ENCODE data around the gene METAP1D. TPM values are rescaled to one million over a fixed set of nuclear protein-coding genes. Genes with fewer than 3 reads are reported as not detected.
"Not testable (repeated sequence)": the region's sequence is repeated elsewhere in the genome, so short reads cannot be mapped to it uniquely, and the experiment has no call there.

METAP1D gene
- total RNA-seq, 1 donor from 2014 or later, result 8.3 TPM

- H3K27ac Mint-ChIP-seq, result no peak overlapping the region
- no peaks in the 10 kb centered on the region for H3K9me3 Mint-ChIP-seq (ENCODE audit: low read depth)
- peaks cover 3% of the 10 kb centered on the region for H3K36me3 Mint-ChIP-seq (ENCODE audit: insufficient read depth)
- DNase-seq (ENCODE audit: low spot score, unreplicated experiment), result no peak
- TF ChIP-seq CTCF (IDR thresholded peaks at IDR 0.05; ENCODE audit: unreplicated experiment), result no peak
- peaks cover 4% of the 10 kb centered on the region for H3K4me1 Mint-ChIP-seq (ENCODE audit: low read depth)
- H3K27me3 Mint-ChIP-seq, result peaks cover 31% of the 10 kb centered on the region
- H3K4me3 Mint-ChIP-seq (ENCODE audit: low read depth), result no peak overlapping the region
Observed at GRCh38 chr2:172065111-172065510, 65.4 kb downstream of the METAP1D start.

- Mint-ChIP-seq H3K9me3 (ENCODE audit: low read depth) (no peaks in the 10 kb centered on the region), H3K4me1 (ENCODE audit: low read depth) (peaks cover 4% of the 10 kb centered on the region), H3K27me3 (peaks cover 44% of the 10 kb centered on the region), H3K4me3 (ENCODE audit: low read depth) (no peak overlapping the region), H3K36me3 (ENCODE audit: insufficient read depth) (peaks cover 3% of the 10 kb centered on the region), H3K27ac (no peak overlapping the region)
- no peak for DNase-seq (ENCODE audit: low spot score, unreplicated experiment)
- no peak for TF ChIP-seq CTCF (IDR thresholded peaks at IDR 0.05; ENCODE audit: unreplicated experiment)
Observed at GRCh38 chr2:172066394-172066886, 66.7 kb downstream of the METAP1D start.

- not testable (repeated sequence) for H3K4me1 Mint-ChIP-seq (ENCODE audit: low read depth); H3K27ac Mint-ChIP-seq
- H3K27me3 Mint-ChIP-seq, result peaks cover 51% of the 10 kb centered on the region
Observed at GRCh38 chr2:172067905-172068304, 68.2 kb downstream of the METAP1D start.

GRCh38 chr2:172070936-172071335 lies 71.2 kb downstream of the METAP1D start:
- no peaks in the 10 kb centered on the region for H3K9me3 Mint-ChIP-seq (ENCODE audit: low read depth)
- DNase-seq (ENCODE audit: low spot score, unreplicated experiment), result no peak
- H3K27me3 Mint-ChIP-seq, result peaks cover 65% of the 10 kb centered on the region
- H3K27ac Mint-ChIP-seq, result no peak overlapping the region
- H3K36me3 Mint-ChIP-seq (ENCODE audit: insufficient read depth), result peaks cover 1% of the 10 kb centered on the region
- no peak overlapping the region for H3K4me3 Mint-ChIP-seq (ENCODE audit: low read depth)
- peaks cover 15% of the 10 kb centered on the region for H3K4me1 Mint-ChIP-seq (ENCODE audit: low read depth)
- no peak for TF ChIP-seq CTCF (IDR thresholded peaks at IDR 0.05; ENCODE audit: unreplicated experiment)

More at GRCh38 chr2:172067905-172068304, 68.2 kb downstream of the METAP1D start:
- H3K4me3 Mint-ChIP-seq (ENCODE audit: low read depth); DNase-seq (ENCODE audit: low spot score, unreplicated experiment); H3K9me3 Mint-ChIP-seq (ENCODE audit: low read depth); H3K36me3 Mint-ChIP-seq (ENCODE audit: insufficient read depth): not testable (repeated sequence)

- TF ChIP-seq CTCF (IDR thresholded peaks at IDR 0.05; ENCODE audit: unreplicated experiment), result no peak
- Mint-ChIP-seq H3K4me1 (ENCODE audit: low read depth) (peaks cover 11% of the 10 kb centered on the region), H3K27me3 (peaks cover 78% of the 10 kb centered on the region), H3K4me3 (ENCODE audit: low read depth) (no peak overlapping the region), H3K27ac (no peak overlapping the region), H3K9me3 (ENCODE audit: low read depth) (no peaks in the 10 kb centered on the region), H3K36me3 (ENCODE audit: insufficient read depth) (peaks cover 1% of the 10 kb centered on the region)
- no peak for DNase-seq (ENCODE audit: low spot score, unreplicated experiment)
Observed at GRCh38 chr2:172072303-172072702, 72.5 kb downstream of the METAP1D start.

- no peak for DNase-seq (ENCODE audit: low spot score, unreplicated experiment)
- Mint-ChIP-seq H3K27ac (no peak overlapping the region), H3K4me3 (ENCODE audit: low read depth) (no peak overlapping the region), H3K36me3 (ENCODE audit: insufficient read depth) (peaks cover 1% of the 10 kb centered on the region), H3K4me1 (ENCODE audit: low read depth) (peaks cover 11% of the 10 kb centered on the region), H3K27me3 (peaks cover 81% of the 10 kb centered on the region), H3K9me3 (ENCODE audit: low read depth) (no peaks in the 10 kb centered on the region)
- TF ChIP-seq CTCF (IDR thresholded peaks at IDR 0.05; ENCODE audit: unreplicated experiment), result no peak
Observed at GRCh38 chr2:172072706-172073105, 73.0 kb downstream of the METAP1D start.

Data from progenitor cell of endocrine pancreas (in vitro differentiated cells).